ENCODE data around the gene STEAP3.

DNA sequence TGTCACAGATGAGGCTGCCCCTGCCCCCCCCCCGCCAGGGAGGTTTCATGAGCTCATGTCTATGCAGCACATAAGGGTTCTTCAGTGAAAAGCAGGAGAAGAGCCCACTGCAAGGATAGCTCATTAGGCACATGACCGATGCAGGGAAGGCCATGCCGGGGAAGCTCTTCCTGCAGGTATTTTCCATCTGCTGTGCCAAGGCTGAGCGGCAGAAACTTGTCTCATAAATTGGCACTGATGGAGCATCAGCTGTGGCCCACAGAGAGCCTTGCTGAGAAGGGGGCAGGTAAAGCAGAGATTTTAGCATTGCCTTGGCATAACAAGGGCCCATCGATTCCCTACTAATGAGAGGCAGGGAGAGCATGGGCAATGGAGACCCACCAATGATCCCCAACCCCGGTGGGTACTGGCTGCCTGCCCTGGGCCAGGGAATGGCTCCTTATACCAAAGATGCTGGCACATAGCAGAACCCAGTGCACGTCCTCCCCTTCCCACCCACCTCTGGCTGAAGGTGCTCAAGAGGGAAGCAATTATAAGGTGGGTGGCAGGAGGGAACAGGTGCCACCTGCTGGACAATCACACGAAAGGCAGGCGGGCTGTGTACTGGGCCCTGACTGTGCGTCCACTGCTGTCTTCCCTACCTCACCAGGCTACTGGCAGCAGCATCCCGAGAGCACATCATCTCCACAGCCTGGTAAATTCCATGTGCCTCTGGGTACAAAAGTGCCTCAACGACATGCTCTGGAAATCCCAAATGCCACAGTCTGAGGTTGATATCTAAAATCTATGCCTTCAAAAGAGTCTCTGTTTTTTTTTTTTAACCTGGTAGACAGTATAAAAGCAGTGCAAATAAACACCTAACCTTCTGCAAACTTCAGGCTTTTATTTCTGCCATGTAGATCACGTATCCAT is 41.4 kb downstream of the STEAP3 start:
- TF ChIP-seq, protein P1, sequence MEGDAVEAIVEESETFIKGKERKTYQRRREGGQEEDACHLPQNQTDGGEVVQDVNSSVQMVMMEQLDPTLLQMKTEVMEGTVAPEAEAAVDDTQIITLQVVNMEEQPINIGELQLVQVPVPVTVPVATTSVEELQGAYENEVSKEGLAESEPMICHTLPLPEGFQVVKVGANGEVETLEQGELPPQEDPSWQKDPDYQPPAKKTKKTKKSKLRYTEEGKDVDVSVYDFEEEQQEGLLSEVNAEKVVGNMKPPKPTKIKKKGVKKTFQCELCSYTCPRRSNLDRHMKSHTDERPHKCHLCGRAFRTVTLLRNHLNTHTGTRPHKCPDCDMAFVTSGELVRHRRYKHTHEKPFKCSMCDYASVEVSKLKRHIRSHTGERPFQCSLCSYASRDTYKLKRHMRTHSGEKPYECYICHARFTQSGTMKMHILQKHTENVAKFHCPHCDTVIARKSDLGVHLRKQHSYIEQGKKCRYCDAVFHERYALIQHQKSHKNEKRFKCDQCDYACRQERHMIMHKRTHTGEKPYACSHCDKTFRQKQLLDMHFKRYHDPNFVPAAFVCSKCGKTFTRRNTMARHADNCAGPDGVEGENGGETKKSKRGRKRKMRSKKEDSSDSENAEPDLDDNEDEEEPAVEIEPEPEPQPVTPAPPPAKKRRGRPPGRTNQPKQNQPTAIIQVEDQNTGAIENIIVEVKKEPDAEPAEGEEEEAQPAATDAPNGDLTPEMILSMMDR (IDR thresholded peaks at IDR 0.05; ENCODE audit: insufficient read depth, low read depth, low read length): peak; percentile 75
- TF ChIP-seq EZH2 (IDR thresholded peaks at IDR 0.05; ENCODE audit: insufficient read depth, low read length): no peak

Data from astrocyte (in vitro differentiated cells and primary cell).